Measurements from ENCODE around the gene EFHD1. TPM values are rescaled to one million over a fixed set of nuclear protein-coding genes. Genes with fewer than 3 reads are reported as not detected.

EFHD1 gene, protein sequence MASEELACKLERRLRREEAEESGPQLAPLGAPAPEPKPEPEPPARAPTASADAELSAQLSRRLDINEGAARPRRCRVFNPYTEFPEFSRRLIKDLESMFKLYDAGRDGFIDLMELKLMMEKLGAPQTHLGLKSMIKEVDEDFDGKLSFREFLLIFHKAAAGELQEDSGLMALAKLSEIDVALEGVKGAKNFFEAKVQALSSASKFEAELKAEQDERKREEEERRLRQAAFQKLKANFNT
- under 0.01 TPM in 1 of 2 replicates, not detected in the other for total RNA-seq

DNA sequence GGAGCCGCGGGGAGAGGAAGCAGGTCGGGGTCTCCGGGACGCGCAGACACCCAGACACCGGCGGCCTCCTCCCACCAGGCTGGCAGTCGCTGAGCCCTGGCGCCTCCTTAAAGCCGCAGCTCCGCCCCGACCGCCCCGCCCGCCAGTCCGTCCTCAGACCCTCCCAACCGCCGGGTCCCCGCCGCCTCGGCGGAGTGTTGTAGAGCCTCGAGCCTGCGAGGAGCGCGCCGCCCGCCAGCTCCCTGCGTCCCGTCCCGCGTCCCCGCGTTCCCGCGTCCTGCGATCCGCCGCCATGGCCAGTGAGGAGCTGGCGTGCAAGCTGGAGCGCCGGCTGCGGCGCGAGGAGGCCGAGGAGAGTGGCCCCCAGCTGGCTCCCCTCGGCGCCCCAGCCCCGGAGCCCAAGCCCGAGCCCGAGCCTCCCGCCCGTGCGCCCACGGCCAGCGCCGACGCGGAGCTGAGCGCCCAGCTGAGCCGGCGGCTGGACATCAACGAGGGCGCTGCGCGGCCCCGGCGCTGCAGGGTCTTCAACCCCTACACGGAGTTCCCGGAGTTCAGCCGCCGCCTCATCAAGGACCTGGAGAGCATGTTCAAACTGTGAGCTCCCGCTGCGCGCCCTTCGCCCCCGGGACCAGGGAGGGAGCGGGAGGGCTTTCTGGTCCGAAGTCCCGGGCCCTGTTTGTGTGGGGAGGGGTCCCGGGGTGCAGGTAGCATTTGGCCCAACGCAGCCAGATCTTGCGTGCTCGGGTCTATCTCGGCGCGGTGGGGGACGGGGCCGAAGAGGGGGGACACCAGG, at the start of gene EFHD1:
TSS of gene EFHD1 (plus strand) at position 192 of the 793 bp plus-strand sequence. CDS start at position 293, 101 bp downstream.

DNA sequence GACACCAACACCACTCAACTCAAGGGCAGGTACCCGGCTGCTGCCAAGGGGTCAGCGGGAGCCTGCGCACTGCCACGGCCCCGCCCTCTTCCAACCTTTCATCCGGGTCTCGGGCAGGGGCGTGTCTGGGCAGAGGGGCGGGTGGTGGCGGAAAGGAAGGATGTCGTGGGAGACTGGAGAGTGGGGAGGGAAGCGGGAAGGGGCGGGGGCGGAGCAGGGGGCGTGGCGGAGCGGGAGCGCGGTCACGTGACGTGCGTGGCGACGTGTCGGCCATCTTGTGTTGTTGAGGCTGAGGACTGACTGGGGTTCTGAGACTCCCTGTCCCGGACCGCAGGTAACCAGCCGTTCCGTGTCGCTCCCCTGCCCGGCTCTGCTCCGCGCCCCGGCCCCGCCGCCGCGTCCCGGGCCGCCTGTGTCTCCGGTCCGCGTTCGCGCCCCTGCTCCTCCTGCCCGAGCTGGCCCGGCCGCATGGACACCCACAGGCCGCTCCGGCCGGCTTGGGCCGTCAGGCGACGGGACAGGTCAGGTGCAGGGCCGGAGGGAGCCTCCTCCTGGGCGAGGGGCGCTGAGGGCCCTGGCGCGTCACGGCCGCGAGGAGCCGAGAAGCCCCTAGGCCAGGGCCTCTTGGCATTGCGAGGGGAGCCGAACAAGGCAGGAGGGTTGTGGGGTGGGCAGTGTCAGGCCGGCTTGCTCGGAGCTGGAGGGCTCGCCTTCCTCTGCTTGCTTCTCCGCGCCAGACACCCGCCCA, 63.8 kb downstream of the EFHD1 start, which contains the start of gene GIGYF2:
TSS of gene GIGYF2 (plus strand) at position 273 of the 748 bp plus-strand sequence. CDS start 37,867 bp downstream, outside the sequence.

Other genes starting within 250 kb of the EFHD1 start
- gene ALPG, start 226.8 kb upstream of the EFHD1 start, total RNA-seq, result not detected in 2 replicates
- not detected in 2 replicates for gene ALPI, start 177.5 kb upstream of the EFHD1 start, total RNA-seq
- gene ECEL1, start 145.8 kb upstream of the EFHD1 start, total RNA-seq, result not detected in 2 replicates
- not detected in 2 replicates for gene PRSS56, start 113.2 kb upstream of the EFHD1 start, total RNA-seq
- gene CHRND, start 107.4 kb upstream of the EFHD1 start, total RNA-seq, result not detected in 2 replicates
- gene CHRNG, start 93.9 kb upstream of the EFHD1 start, total RNA-seq, result not detected in 2 replicates
- gene TIGD1, start 83.0 kb upstream of the EFHD1 start, total RNA-seq, result 3.0 and 3.2 TPM in 2 replicates
- 75.9 and 101 TPM in 2 replicates for gene EIF4E2, start 82.9 kb upstream of the EFHD1 start, total RNA-seq
- 54.5 and 55.1 TPM in 2 replicates for gene GIGYF2, start 63.7 kb downstream of the EFHD1 start, total RNA-seq
- gene KCNJ13, start 143.0 kb downstream of the EFHD1 start, total RNA-seq, result not detected in 2 replicates
- 0.29 and 1.7 TPM in 2 replicates for gene SNORC, start 236.7 kb downstream of the EFHD1 start, total RNA-seq

Measured in smooth muscle cell of trachea (primary cell).